ENCODE data around the gene RRP9.
A peak's percentile ranks its signal among the peaks of the same experiment; 100 is the strongest.
"Not testable (repeated sequence)": the region's sequence is repeated elsewhere in the genome, so short reads cannot be mapped to it uniquely, and the experiment has no call there.

Gene RRP9

GRCh38 chr3:51941798-51942602 is at the start of gene RRP9, which contains the start of gene PARP3:
Gene RRP9, minus strand, starts transcription at chr3:51941904. Its CDS starts 37 bp downstream, at chr3:51941867.
Gene PARP3, plus strand, starts transcription at chr3:51942363. Its CDS starts 993 bp downstream, at chr3:51943356.
- DNase-seq, result peak; percentile 95

- not testable (repeated sequence) for DNase-seq
Measured at GRCh38 chr3:51990501-51990971, 48.8 kb upstream of the RRP9 start.

GRCh38 chr3:51988286-51989146 is 46.8 kb upstream of the RRP9 start:
- no peak for DNase-seq

- no peak for DNase-seq
Measured at GRCh38 chr3:51987568-51987967, 45.9 kb upstream of the RRP9 start.

GRCh38 chr3:51986010-51986947 is 44.6 kb upstream of the RRP9 start:
- DNase-seq, result no peak

GRCh38 chr3:51985063-51985462 is 43.4 kb upstream of the RRP9 start:
- no peak for DNase-seq

GRCh38 chr3:51984269-51984647 is 42.6 kb upstream of the RRP9 start:
- no peak for DNase-seq

GRCh38 chr3:51983578-51984268 is 42.0 kb upstream of the RRP9 start:
- no peak for DNase-seq

GRCh38 chr3:51982838-51983577 is 41.3 kb upstream of the RRP9 start, which contains the start of gene ACY1:
Gene ACY1, plus strand, starts transcription at chr3:51983535. Its CDS starts 530 bp downstream, at chr3:51984065.
- no peak for DNase-seq

GRCh38 chr3:51982352-51982837 is 40.7 kb upstream of the RRP9 start:
- no peak for DNase-seq

GRCh38 chr3:51980253-51980652 is 38.5 kb upstream of the RRP9 start:
- DNase-seq, result no peak

GRCh38 chr3:51978143-51978502 is 36.4 kb upstream of the RRP9 start:
- DNase-seq, result no peak

- DNase-seq, result no peak
Measured at GRCh38 chr3:51977446-51978142, 35.9 kb upstream of the RRP9 start.

- DNase-seq, result no peak
Measured at GRCh38 chr3:51975852-51976549, 34.3 kb upstream of the RRP9 start.

- no peak for DNase-seq
Measured at GRCh38 chr3:51974963-51975851, 33.5 kb upstream of the RRP9 start, which contains the start of gene ABHD14A. Gene ABHD14A, plus strand, starts transcription at chr3:51975064. Its CDS starts 72 bp downstream, at chr3:51975136.

GRCh38 chr3:51974277-51974962 is 32.7 kb upstream of the RRP9 start:
- no peak for DNase-seq

GRCh38 chr3:51971350-51971749 is 29.6 kb upstream of the RRP9 start:
- no peak for DNase-seq
